Sciatic nerve (tissue), 2 donors: ENCODE data around the gene FGF14. TPM values are rescaled to one million over a fixed set of nuclear protein-coding genes. Genes with fewer than 3 reads are reported as not detected.

Experiments used
- ATAC-seq: fragments of 200-7000 bp; cut with Tn5 transposase; one replicate; pipeline ENCODE4 v1.9.1; 2020; ENCODE audit warnings: mild to moderate bottlenecking, moderate library complexity
- DNase-seq: peaks from one replicate; pipeline ENCODE4 v3.0.0-alpha.2; 2020; ENCODE audit warnings: low spot score
- intact Hi-C: fragments of 100-400 bp; cut with DNase I; formaldehyde crosslinking; loops from one replicate; pipeline ENCODE4 v1.14.2; 2022
- total RNA-seq: library from RNA; stranded (reverse); fragmentation: NEBNext Ultra II Directional; extraction: Animal tissue kit (Norgen Biotek cat#: 25700); gene quantifications from one replicate; pipeline ENCODE4 v1.2.1, GENCODE V29; 2021
- donor health status: DM: no; HTN: no; CAD: no.
- donor health status: DM: no; HTN: no; CAD: no.

FGF14 gene
- total RNA-seq, 1 donor from 2014 or later, result 1.4 TPM

GRCh38 chr13:101978552-101979315 is 423.1 kb downstream of the FGF14 start:
- DNase-seq, result no peak
- intact Hi-C loops, result no loop called here
- ATAC-seq, result no peak

GRCh38 chr13:101977475-101977874 is 424.4 kb downstream of the FGF14 start:
- no peak for DNase-seq
- ATAC-seq, result no peak
- intact Hi-C loops, result no loop called here

GRCh38 chr13:101972191-101972590 is 429.7 kb downstream of the FGF14 start:
- intact Hi-C loops, result no loop called here
- ATAC-seq (no peak), DNase-seq (no peak)

GRCh38 chr13:101970341-101970740 is 431.5 kb downstream of the FGF14 start:
- ATAC-seq (no peak), DNase-seq (no peak)
- intact Hi-C loops, result no loop called here

GRCh38 chr13:101967781-101968180 is 434.1 kb downstream of the FGF14 start:
- intact Hi-C loops, result no loop called here
- DNase-seq (no peak), ATAC-seq (no peak)

GRCh38 chr13:101967216-101967615 is 434.6 kb downstream of the FGF14 start:
- DNase-seq (no peak), ATAC-seq (no peak)
- intact Hi-C loops, result no loop called here

GRCh38 chr13:101965096-101965495 is 436.8 kb downstream of the FGF14 start:
- DNase-seq, result no peak
- no peak for ATAC-seq
- intact Hi-C loops, result no loop called here

- intact Hi-C loops, result no loop called here
- ATAC-seq (no peak), DNase-seq (no peak)
Measured at GRCh38 chr13:101959016-101959415, 442.8 kb downstream of the FGF14 start.

GRCh38 chr13:101955764-101956163 is 446.1 kb downstream of the FGF14 start:
- ATAC-seq (no peak), DNase-seq (no peak)
- intact Hi-C loops, result no loop called here

- intact Hi-C loops, result no loop called here
- ATAC-seq, result no peak
- no peak for DNase-seq
Measured at GRCh38 chr13:101951114-101951513, 450.7 kb downstream of the FGF14 start.

GRCh38 chr13:101949681-101950080 is 452.2 kb downstream of the FGF14 start:
- no peak for ATAC-seq
- intact Hi-C loops, result no loop called here
- no peak for DNase-seq

- no peak for ATAC-seq
- no peak for DNase-seq
- intact Hi-C loops, result no loop called here
Measured at GRCh38 chr13:101946401-101946800, 455.4 kb downstream of the FGF14 start.

GRCh38 chr13:101945435-101945834 is 456.4 kb downstream of the FGF14 start:
- ATAC-seq, result no peak

GRCh38 chr13:101944521-101944920 is 457.3 kb downstream of the FGF14 start:
- intact Hi-C loops, result no loop called here
- ATAC-seq (no peak), DNase-seq (no peak)

More at GRCh38 chr13:101945435-101945834, 456.4 kb downstream of the FGF14 start:
- intact Hi-C loops, result no loop called here
- no peak for DNase-seq

GRCh38 chr13:101942535-101943157 is 459.2 kb downstream of the FGF14 start:
- intact Hi-C loops, result no loop called here
- ATAC-seq (no peak), DNase-seq (no peak)

- no peak for DNase-seq
- intact Hi-C loops, result no loop called here
- ATAC-seq, result peak; percentile 55
Measured at GRCh38 chr13:101942038-101942437, 459.8 kb downstream of the FGF14 start.

- ATAC-seq (no peak), DNase-seq (no peak)
- intact Hi-C loops, result no loop called here
Measured at GRCh38 chr13:101941095-101941783, 460.6 kb downstream of the FGF14 start.

GRCh38 chr13:101939370-101939769 is 462.5 kb downstream of the FGF14 start:
- intact Hi-C loops, result no loop called here

GRCh38 chr13:101935828-101936227 is 466.0 kb downstream of the FGF14 start:
- DNase-seq (no peak), ATAC-seq (no peak)
- intact Hi-C loops, result no loop called here

More at GRCh38 chr13:101939370-101939769, 462.5 kb downstream of the FGF14 start:
- DNase-seq (no peak), ATAC-seq (no peak)

GRCh38 chr13:101931186-101931585 is 470.7 kb downstream of the FGF14 start:
- no peak for DNase-seq
- ATAC-seq, result no peak
- intact Hi-C loops, result no loop called here
